GM21381 (cell line): ENCODE data around the gene CCL16.
"Not testable (repeated sequence)": the region's sequence is repeated elsewhere in the genome, so short reads cannot be mapped to it uniquely, and the experiment has no call there.

ENCODE experiments used
- ATAC-seq: cut with Tn5 transposase; IDR thresholded peaks from one replicate; pipeline ENCODE4 v1.9.1; 2021; ENCODE audit warnings: mild to moderate bottlenecking, moderate library complexity; ENCODE audit not compliant: unreplicated experiment

CCL16 gene, protein sequence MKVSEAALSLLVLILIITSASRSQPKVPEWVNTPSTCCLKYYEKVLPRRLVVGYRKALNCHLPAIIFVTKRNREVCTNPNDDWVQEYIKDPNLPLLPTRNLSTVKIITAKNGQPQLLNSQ

DNA sequence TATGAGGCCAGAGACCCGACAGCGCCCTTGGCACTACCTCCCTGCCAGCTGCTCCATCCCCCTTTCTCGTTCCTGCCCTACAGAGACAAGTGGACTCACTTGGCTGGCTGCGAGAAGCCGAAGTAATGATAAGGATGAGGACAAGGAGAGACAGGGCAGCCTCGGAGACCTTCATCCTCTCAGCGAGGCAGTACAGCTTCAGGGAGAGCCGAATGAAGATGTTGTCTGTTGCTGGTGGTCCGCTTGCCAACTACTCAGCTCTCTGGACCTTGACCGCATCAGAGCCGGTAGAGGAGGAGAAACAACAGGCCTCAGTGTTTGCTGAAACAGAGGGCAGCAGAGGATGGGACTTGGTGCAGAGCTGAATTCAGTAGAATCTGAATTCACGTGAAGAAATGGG, at the start of gene CCL16:
Gene CCL16, minus strand, starts transcription at position 252 of the 400 bp plus-strand sequence. Its CDS starts 77 bp downstream, at position 175.
- no peak for ATAC-seq

DNA sequence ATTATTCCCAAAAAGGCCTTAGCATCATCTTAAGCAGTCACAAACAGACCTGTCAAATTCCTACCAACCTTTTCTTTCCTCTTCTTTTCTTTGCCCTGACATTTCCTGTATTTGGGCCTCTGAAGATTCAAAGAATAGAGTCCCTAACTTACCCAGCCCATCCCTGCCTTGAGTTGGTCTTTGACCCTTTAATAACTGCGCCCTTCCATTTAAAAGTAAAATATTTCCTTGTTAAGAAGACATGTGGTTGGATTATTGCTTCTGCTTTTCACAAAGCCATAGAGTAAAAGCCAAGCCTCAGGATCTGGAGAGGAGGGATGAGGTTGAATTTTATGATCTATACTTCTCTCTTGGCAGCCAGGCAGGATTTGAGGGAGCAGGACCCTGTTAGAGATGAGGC, 49.7 kb upstream of the CCL16 start:
- no peak for ATAC-seq

DNA sequence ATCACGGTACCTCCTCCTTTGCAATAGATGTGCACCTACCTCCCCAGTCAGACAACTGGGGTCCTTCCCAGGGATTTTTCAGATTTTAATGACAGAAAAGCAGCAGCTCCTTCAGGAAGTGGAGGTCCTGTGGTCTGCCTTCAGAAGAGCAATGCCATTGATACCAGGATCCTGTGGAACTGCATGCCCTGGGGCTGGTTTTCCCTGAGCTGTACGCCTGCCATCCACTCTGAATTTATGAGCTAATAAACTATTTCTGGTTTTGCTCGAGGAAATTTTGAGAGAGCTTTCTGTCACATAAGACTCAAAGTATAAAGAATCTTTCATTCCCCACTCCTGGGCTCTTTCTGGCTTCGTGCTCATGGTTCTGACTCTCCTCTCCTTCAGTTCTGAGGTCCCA, 46.5 kb upstream of the CCL16 start:
- no peak for ATAC-seq

DNA sequence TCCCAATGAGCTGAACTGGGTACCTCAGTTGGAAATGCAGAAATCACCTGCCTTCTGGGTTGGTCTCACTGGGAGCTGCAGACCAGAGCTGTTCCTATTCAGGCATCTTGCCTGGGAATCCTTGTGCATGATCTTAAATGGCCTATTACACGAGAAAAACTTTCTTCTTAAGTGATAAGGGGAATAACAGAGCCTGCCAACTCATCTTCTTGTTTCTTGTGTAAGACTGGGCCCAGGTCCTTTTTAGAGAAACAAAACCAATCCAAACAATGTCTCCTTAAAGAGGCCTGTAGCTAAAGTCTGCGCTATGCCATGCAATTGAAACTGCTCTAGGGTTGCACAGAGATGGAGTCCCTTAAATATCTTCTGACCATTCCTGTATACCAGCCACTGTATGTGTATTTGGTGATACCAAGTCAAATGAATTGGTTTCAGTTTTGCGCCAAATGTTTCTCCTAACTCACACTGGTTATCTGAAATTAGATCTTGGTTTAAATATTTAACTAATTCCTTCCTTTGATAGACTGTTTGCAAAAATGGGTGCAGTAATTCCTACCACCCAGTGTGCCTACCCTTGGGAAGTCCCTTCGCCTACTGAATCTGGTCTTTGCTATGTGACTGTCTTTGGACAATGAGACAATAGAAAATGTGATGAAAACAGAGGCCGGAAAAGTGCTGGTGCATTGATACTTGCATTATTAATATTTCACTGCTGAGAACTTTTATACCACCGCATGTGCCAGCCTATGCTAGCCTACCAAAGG, 43.0 kb upstream of the CCL16 start:
- no peak for ATAC-seq

DNA sequence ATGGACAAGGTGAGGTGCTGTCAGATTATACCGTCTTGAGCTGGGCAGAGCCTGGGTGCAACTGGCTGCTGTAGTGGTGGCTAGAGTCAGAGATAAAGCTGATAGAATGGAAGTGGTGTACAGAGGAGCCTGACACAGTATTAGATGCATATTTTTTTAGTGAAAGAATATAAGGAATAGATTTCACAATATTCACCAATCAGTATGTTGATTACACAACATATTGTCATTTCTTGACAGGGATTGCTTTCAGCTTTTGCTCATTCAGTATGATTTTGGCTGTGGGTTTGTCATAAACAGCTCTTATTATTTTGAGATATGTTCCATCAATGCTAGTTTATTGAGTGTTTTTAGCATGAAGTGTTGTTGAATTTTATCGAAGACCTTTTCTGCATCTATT, 38.1 kb upstream of the CCL16 start:
- ATAC-seq = no peak

DNA sequence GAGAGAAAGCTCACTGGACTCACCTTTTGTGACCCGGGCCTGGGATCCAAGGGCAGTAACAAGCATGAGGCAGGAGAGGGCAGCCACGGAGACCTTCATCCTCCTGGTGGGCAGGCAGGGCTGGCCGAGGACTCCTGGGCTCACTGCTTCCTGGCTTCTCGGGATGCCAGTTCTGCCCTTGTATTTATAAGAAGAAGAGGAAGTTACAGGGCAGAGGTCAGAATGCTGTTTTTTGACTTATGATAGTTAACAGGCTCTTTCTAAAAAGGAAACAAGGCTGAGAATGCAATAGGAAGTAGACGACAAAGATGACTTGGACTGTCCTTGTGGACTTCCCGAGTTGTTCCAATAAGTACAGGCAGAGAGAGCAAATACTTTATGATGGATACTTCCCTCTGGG, 36.5 kb upstream of the CCL16 start, which contains the start of gene CCL23:
Gene CCL23, minus strand, starts transcription at position 174 of the 400 bp plus-strand sequence. Its CDS starts 75 bp downstream, at position 99.
- ATAC-seq = no peak

DNA sequence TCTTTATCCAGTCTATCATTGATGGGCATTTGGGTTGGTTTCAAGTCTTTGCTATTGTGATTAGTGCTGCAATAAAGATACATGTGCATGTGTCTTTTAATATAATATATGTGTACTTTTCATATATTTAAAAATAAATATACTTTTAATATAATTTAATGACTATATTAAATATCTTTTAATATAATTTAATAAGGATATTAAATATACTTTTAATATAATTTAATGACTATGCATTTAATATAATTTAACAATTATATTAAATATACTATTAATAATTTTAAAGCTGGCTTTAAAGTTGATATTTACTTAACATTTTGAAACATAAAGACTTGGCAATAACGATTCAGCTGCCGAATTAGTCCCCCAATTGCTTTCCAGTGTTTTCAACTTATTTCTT, 35.3 kb upstream of the CCL16 start:
- ATAC-seq = no peak

DNA sequence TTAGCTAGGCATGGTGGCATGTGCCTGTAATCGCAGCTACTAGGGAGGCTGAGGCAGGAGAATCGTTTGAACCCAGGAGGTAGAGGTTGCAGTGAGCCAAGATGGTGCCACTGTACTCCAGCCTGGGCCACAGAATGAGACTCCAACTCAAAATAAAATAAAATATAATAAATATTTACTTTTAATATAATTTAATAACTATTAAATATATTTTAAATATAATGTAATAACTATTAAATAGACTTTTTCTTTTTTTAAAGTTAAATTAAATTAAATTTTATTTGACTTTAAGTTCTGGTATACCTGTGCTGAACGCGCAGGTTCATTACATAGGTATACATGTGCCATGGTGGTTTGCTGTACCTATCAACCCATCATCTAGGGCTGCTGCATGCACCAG, 34.6 kb upstream of the CCL16 start:
- ATAC-seq = not testable (repeated sequence)

DNA sequence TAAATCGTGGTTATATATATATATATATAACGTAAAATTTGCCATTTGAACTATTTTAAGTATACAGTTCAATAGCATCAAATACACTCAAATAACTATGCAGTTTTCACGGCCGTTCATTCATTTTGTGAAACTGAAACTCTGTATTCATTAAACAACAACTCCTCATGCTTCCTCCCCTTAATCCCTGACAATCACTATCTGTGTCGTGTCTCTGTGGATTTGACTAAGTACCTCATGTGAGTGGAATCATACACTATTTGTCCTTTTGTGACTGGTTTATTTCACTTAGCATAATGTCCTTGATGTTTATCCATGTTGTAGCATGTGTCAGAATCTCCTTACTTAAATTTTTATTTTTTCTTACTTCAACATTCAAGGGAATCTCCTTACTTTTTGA, 33.6 kb upstream of the CCL16 start:
- ATAC-seq = no peak

DNA sequence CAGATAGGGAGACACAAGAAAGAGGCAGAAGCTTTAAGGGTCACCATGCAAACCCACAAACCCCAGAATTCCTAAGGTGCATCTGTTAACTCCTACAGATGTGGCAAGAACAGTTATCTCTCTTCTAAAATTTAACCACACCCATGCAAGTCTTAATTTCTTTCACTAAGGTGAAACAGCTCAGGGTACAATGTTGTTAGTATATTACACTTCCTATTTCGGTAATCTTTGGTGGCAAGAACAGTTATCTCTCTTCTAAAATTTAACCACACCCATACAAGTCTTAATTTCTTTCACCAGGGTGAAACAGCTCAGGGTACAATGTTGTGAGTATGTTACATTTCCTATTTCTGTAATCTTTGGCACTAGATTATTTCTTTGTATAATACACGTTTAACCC, 29.9 kb upstream of the CCL16 start:
- ATAC-seq = no peak

DNA sequence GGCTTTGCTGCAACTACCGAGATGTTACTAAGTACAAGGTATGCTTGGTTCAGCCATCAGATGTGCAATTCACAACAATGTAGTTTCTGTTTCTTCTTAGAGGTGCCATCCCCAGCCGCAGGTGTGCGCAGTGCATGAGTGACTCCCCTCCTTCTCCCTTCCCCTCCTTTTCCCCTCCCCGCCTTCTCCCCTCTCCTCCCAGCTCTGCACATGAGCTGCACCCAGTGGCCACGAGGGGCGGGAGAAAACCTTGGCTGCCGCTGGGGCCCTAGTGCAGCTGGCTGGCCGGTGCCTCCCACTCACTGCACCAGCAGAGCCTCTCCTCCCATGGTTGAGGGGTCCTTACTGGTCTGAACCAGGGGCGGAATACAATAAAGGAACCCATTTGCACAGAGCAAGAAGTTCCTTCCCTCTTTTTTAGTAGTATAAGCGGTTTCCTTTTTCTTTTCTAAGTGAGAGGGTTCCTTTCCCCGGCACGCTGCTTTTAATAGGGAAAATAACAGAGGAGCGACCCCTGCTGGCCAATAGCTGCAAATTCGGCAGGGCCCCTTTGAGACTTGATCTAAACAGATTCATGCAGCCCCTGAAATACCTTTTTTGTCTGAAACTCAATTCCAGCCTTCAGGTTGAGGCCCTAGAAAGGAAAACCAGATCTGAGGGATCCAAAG, 27.8 kb upstream of the CCL16 start:
- no peak for ATAC-seq

DNA sequence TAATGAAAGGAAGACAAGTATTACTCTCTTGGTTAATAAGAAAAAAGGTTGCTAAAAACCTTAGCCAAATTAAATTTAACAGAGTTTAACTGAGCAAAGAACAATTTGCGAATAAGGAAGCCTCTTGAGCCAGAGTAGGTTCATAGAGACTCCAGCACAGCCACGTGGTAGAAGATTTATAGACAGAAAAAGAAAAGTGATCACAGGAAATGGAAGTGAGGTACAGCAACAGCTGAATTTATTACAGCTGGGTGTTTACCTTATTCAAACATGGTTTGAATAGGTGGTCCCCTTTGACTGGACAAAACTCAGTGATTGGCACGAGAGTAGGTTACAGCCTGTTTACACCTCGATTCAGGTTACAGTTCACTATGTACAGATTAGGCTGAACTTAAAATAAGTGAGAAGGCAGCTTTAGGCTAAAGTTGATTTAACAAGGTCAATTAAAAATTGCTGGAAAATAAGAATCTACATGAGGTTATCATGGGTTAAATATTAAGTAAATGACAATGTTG, 23.4 kb upstream of the CCL16 start:
- ATAC-seq = no peak

DNA sequence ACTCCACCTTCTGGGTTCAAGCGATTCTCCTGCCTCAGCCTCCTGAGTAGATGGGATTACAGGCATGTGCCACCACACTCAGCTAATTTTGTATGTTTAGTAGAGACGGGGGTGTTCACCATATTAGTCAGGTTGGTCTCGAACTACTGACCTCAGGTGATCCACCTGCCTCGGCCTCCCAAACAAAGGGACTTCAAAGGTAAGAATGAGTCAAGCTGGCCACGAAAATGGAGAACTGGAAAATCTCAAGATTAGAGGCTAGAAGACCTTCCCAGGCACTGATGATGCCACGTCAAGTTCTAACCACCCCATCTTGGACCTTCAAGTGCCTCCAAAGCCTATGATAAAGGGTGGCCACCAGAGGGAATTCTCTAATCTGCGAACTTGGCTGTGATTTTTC, 21.3 kb upstream of the CCL16 start:
- no peak for ATAC-seq

DNA sequence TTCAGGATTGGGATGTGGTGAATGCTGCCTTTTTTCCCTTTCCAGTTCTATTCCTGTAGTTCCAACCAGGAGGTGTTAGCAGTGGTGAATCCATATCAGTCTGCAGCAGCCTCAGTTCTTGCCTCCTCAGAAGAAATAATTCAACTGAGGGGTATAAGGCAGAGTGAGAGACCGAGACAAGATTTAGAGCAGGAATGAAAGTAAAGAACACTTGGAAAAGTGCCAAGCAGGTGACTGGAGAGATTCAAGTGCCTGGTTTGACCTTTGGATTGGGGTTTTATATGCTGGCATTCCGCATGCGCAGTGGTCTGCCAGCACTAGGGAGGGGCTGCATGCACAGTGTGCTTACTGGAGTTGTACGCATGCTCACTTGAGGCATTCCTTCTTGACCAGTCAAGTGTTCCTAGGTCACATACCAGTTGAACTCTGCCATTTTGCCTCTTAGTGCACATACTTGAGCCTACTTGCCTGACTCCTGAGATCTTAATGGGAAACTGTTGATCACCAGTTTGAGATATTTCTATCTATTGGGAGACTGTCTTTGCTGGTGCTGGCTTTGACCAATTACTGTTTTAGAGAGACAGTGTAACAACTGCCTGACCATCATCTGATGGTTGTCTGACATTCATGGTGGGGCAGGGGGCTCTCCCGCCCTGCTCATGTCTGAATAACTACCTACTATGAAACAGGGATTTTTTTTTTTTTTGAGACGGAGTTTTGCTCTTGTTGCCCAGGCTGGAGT, 20.7 kb upstream of the CCL16 start:
- no peak for ATAC-seq

DNA sequence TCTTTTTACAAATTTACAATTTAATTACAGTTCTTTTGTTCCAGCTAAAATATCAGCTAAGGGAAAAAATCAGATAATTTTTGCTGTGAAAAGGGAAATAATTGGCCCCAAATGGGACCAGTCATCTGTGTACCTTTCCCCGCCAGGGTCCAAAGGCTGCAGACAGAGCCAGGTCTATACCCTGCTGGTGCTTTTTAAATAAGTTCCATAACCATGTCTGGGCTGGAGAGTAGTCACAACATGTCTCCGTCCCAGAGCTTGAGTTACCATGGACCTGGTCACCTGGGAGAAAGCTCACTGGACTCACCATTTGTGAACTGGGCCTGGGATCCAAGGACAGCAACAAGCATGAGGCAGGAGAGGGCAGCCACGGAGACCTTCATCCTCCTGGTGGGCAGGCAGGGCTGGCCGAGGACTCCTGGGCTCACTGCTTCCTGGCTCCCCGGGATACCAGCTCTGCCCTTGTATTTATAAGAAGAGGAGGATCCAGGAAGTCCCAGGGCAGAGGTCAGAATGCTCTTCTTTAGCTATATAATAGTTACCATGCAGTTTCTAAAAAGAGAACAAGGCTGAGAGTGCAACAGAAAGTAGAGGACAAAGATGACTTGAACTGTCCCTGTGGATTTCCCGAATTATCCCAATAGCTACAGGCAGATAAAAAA, 19.9 kb upstream of the CCL16 start, which contains the start of gene CCL15:
Gene CCL15, minus strand, starts transcription at position 444 of the 662 bp plus-strand sequence. Its CDS starts 61 bp downstream, at position 383.
- no peak for ATAC-seq

DNA sequence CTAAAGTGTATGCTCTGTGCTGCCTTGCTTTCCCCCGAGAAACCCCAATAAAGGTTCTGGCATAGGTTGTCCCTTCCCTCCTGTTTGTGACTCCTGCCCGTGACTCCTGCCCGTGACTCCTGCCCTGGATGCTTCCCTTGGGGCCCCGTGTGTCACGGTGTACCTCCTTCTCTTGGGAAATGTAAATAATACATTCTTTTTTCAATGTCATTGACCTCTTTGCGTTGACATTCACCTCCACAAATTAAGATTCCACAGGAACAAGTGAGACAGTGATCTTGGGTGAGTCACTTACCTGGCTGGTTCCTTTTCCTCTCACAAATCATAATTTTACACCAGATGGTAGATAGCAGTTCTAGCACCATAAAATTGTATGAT, 19.4 kb upstream of the CCL16 start:
- no peak for ATAC-seq

DNA sequence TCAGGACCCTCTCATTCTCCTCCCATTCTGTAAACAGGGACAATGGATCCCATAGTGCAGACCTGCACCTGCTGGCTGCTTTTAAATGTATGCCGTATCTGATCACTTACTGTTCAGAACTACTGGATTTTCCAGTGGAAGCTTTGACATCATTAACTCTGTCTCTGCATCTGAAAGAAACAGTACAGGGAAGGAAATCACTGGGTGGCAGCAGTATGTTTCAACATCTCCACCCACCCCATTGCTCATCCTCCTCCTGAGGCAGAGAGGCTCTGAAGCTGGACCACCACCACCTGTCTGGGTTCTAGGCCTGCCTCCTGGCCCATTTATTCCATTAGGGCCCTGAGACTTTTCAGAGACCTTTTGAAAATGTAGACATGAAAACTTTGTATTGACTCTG, 17.5 kb upstream of the CCL16 start:
- ATAC-seq = no peak

DNA sequence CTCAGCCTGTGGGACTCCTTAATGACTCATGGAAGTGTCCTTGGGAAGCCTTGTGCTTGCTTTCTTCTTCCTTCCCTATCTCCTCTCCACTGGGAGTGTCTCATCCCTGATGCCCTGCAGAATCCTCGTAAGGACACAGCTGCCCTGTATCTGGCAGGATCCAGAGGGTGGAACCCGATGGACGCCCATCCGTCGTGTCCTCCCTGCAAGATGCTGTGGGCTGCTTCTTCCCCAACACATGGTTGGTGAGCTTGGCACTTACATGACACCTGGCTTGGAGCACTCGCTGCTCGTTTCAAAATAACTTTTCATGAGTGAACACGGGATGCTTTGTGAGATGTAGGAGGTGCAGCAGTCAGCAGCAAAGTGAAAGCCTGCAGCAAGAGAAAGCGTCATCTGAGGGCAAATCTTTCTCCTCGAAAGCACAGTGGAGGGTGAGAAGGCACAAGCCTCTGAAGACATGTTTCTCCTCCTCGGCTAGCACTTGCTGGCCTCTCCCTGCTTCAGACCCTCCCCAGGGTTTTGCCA, 16.8 kb upstream of the CCL16 start:
- no peak for ATAC-seq

DNA sequence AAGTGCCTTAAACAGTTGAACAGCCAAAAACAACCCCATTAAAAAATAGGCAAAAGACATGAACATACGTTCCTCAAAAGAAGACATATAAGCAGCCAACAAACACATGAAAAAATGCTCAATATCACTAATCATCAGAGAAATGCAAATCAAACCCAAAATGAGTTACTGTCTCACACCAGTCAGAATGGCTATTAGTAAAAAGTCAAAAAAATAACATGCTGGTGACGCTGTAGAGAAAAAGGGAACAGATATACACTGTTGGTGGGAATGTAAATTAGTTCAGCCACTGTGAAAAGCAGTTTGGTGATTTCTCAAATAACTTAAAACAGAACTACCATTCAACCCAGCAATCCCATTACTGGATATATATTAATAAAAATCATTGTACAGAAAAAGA, 14.0 kb upstream of the CCL16 start:
- not testable (repeated sequence) for ATAC-seq

DNA sequence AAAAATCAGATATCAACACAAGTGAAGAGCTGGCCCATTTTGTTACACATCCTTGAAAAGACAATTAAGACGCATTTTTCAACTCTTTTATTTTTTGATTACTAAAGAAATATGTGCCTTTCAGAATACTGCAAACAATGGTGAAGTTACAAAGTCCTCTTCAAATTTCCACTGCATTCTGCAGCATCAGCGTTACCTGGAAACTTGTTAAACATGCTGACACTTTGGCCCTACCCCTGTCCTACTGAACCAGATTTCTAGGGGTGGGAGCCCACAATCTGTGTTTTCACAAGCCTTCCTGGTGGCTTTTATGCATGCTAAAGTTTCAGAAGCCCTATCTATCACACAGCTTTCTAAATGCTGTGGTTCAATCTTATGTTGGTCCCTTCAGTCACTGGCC, 9.8 kb upstream of the CCL16 start:
- no peak for ATAC-seq
